HEK293 (cell line): ENCODE measurements around the gene PTGES2.

Experiments used
- CTCF ChIA-PET: fragments of 350-600 bp; formaldehyde crosslinking; extraction: SDS; loops from one replicate; lab custom pipeline; 2021; ENCODE audit warnings: antibody characterized with exemption; lab: Yijun Ruan, JAX
- POLR2A ChIA-PET: fragments of 300-600 bp; formaldehyde crosslinking; extraction: SDS; loops from one replicate; lab custom pipeline; 2020; ENCODE audit warnings: antibody characterized with exemption, inconsistent platforms; lab: Yijun Ruan, JAX
- H3K27ac ChIP-seq: fragments of 200-500 bp; sonication (Bioruptor generic); 2 replicates; pipeline ENCODE4 v1.5.1; 2014; ENCODE audit warnings: low read depth, low read length, control low read depth, inconsistent platforms; ENCODE audit errors: extremely low read depth
- H3K36me3 ChIP-seq, 2 experiments: fragments of 200-500 bp in 1 of 2; sonication (Bioruptor generic) in 1 of 2; 1 replicate in 1 of 2; 2 replicates in 1 of 2; pipeline ENCODE4 v1.5.1; 2014 to 2017; ENCODE audit warnings: inconsistent platforms in 2 of 2, low read length in 2 of 2; ENCODE audit not compliant: control insufficient read depth in 2 of 2, insufficient read depth in 1 of 2
- H3K4me1 ChIP-seq: fragments of 200-500 bp; sonication (Bioruptor generic); 2 replicates; pipeline ENCODE4 v1.5.1; 2014; ENCODE audit warnings: mild to moderate bottlenecking, low read length, inconsistent platforms; ENCODE audit not compliant: control insufficient read depth, insufficient read depth
- H3K4me3 ChIP-seq: 2 replicates; pipeline ENCODE4 v1.5.1; 2011; ENCODE audit warnings: low read depth, mild to moderate bottlenecking, control low read depth, low read length, moderate library complexity
- H3K9me3 ChIP-seq: fragments of 200-500 bp; sonication (Bioruptor generic); 2 replicates; pipeline ENCODE4 v1.5.1; 2014; ENCODE audit warnings: low read depth, low read length, inconsistent platforms; ENCODE audit not compliant: control insufficient read depth, insufficient read depth
- GLIS1 ChIP-seq: fragments of 450-650 bp; formaldehyde crosslinking; IDR thresholded peaks from 2 replicates; pipeline ENCODE4 v1.5.1; 2016; ENCODE audit warnings: missing biosample characterization, missing genetic modification characterization
- INSM2 ChIP-seq: fragments of 450-650 bp; formaldehyde crosslinking; IDR thresholded peaks from 2 replicates; pipeline ENCODE4 v1.5.1; 2016; ENCODE audit warnings: missing biosample characterization, missing genetic modification characterization
- PRDM6 ChIP-seq: fragments of 450-650 bp; formaldehyde crosslinking; IDR thresholded peaks from 2 replicates; pipeline ENCODE4 v1.5.1; 2017; ENCODE audit warnings: missing biosample characterization, missing genetic modification characterization
- SCRT2 ChIP-seq: fragments of 450-650 bp; formaldehyde crosslinking; IDR thresholded peaks from 2 replicates; pipeline ENCODE4 v1.5.1; 2016; ENCODE audit warnings: missing biosample characterization, missing genetic modification characterization
- SP2 ChIP-seq: fragments of 450-650 bp; formaldehyde crosslinking; IDR thresholded peaks from 2 replicates; pipeline ENCODE4 v1.5.1; 2016; ENCODE audit warnings: missing biosample characterization, missing genetic modification characterization
- SP3 ChIP-seq: fragments of 450-650 bp; formaldehyde crosslinking; IDR thresholded peaks from 2 replicates; pipeline ENCODE4 v1.5.1; 2016; ENCODE audit warnings: missing biosample characterization, missing genetic modification characterization
- WT1 ChIP-seq: fragments of 450-650 bp; formaldehyde crosslinking; IDR thresholded peaks from 2 replicates; pipeline ENCODE4 v1.5.1; 2016; ENCODE audit warnings: missing biosample characterization, missing genetic modification characterization
- ZBTB1 ChIP-seq: fragments of 450-650 bp; formaldehyde crosslinking; IDR thresholded peaks from 2 replicates; pipeline ENCODE4 v1.5.1; 2016; ENCODE audit warnings: missing biosample characterization, missing genetic modification characterization
- ZBTB17 ChIP-seq: fragments of 450-650 bp; formaldehyde crosslinking; IDR thresholded peaks from 2 replicates; pipeline ENCODE4 v1.5.1; 2016; ENCODE audit warnings: missing biosample characterization, missing genetic modification characterization
- ZBTB8A ChIP-seq: fragments of 450-650 bp; formaldehyde crosslinking; IDR thresholded peaks from 2 replicates; pipeline ENCODE4 v1.5.1; 2016; ENCODE audit warnings: missing biosample characterization, missing genetic modification characterization
- ZFHX2 ChIP-seq: fragments of 450-650 bp; formaldehyde crosslinking; conservative IDR thresholded peaks from 2 replicates; pipeline ENCODE4 v1.5.1; 2016; ENCODE audit warnings: missing biosample characterization, missing genetic modification characterization
- ZNF341 ChIP-seq: fragments of 450-650 bp; formaldehyde crosslinking; IDR thresholded peaks from 2 replicates; pipeline ENCODE4; 2016; ENCODE audit warnings: low read depth, missing biosample characterization, missing genetic modification characterization
- ZNF394 ChIP-seq: fragments of 450-650 bp; formaldehyde crosslinking; IDR thresholded peaks from 2 replicates; pipeline ENCODE4 v1.5.1; 2016; ENCODE audit warnings: missing biosample characterization, missing genetic modification characterization, mild to moderate bottlenecking, moderate library complexity, borderline replicate concordance
- ZNF501 ChIP-seq: fragments of 450-650 bp; formaldehyde crosslinking; IDR thresholded peaks from 2 replicates; pipeline ENCODE4 v1.5.1; 2016; ENCODE audit warnings: missing biosample characterization, missing genetic modification characterization
- ZNF600 ChIP-seq: fragments of 450-650 bp; formaldehyde crosslinking; IDR thresholded peaks from 2 replicates; pipeline ENCODE4 v1.5.1; 2016; ENCODE audit warnings: missing biosample characterization, missing genetic modification characterization
- TF ChIP-seq, protein P1 (sequence below): fragments of 450-650 bp; formaldehyde crosslinking; IDR thresholded peaks from 2 replicates; pipeline ENCODE4 v1.5.1; 2016; ENCODE audit warnings: missing biosample characterization, missing genetic modification characterization
- TF ChIP-seq, protein P2 (sequence below): fragments of 450-650 bp; formaldehyde crosslinking; optimal IDR thresholded peaks from 2 replicates; pipeline ENCODE3; 2016; ENCODE audit warnings: missing biosample characterization, mild to moderate bottlenecking, missing genetic modification characterization

Gene PTGES2

DNA sequence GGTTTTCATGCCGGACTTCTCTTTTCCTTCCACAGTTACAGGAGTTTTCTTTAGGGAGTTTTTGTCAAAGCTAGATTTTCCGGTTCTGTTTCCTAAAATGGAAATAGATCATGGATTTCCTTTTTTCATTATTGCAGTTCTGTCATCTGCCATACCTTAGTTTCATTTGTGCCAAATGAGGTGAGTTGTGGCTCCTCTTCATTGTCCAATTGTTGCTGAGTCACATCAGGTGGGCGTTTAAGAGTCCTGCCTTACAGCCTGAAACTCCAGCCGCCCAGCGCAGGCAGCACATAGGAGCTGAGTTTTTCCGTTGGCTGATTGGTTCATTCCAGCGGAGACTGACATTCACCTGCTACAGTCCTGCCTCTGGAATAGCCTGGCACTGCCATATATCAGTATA is 45.4 kb downstream of the PTGES2 start:
- Histone ChIP-seq H3K4me1 (no peaks in the 10 kb centered on the region), H3K36me3 (no peaks in the 10 kb centered on the region; a peak in 1 of 3 replicates), H3K27ac (no peak overlapping the region), H3K9me3 (no peaks in the 10 kb centered on the region)
- POLR2A ChIA-PET = no interaction called here
- CTCF ChIA-PET = interaction anchor here (0.6 to 3.0 kb wide), 8 partner anchors 9 to 1565 kb away, joined by 3 to 18 read pairs (median 6); no protein-coding TSS in a partner anchor
- TF ChIP-seq SP2 = peak; percentile 27; the same call in 1 of the 2 replicates
- no peak for TF ChIP-seq INSM2
- TF ChIP-seq ZBTB1 (tag by site-specific recombination) = no peak
- peak; percentile 79 for TF ChIP-seq SCRT2 (tag by site-specific recombination)
- TF ChIP-seq ZFHX2 = peak; percentile 57
- TF ChIP-seq ZBTB17 (tag by site-specific recombination) = peak; percentile 65
- TF ChIP-seq ZNF600 (tag by site-specific recombination) = peak; percentile 58; the same call in 1 of the 2 replicates
- TF ChIP-seq, protein P1, sequence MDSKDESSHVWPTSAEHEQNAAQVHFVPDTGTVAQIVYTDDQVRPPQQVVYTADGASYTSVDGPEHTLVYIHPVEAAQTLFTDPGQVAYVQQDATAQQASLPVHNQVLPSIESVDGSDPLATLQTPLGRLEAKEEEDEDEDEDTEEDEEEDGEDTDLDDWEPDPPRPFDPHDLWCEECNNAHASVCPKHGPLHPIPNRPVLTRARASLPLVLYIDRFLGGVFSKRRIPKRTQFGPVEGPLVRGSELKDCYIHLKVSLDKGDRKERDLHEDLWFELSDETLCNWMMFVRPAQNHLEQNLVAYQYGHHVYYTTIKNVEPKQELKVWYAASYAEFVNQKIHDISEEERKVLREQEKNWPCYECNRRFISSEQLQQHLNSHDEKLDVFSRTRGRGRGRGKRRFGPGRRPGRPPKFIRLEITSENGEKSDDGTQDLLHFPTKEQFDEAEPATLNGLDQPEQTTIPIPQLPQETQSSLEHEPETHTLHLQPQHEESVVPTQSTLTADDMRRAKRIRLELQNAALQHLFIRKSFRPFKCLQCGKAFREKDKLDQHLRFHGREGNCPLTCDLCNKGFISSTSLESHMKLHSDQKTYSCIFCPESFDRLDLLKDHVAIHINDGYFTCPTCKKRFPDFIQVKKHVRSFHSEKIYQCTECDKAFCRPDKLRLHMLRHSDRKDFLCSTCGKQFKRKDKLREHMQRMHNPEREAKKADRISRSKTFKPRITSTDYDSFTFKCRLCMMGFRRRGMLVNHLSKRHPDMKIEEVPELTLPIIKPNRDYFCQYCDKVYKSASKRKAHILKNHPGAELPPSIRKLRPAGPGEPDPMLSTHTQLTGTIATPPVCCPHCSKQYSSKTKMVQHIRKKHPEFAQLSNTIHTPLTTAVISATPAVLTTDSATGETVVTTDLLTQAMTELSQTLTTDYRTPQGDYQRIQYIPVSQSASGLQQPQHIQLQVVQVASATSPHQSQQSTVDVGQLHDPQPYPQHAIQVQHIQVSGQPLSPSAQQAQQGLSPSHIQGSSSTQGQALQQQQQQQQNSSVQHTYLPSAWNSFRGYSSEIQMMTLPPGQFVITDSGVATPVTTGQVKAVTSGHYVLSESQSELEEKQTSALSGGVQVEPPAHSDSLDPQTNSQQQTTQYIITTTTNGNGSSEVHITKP (tag by site-specific recombination) = peak; percentile 60
- TF ChIP-seq ZNF394 (tag by site-specific recombination) = no peak
- TF ChIP-seq, protein P2, sequence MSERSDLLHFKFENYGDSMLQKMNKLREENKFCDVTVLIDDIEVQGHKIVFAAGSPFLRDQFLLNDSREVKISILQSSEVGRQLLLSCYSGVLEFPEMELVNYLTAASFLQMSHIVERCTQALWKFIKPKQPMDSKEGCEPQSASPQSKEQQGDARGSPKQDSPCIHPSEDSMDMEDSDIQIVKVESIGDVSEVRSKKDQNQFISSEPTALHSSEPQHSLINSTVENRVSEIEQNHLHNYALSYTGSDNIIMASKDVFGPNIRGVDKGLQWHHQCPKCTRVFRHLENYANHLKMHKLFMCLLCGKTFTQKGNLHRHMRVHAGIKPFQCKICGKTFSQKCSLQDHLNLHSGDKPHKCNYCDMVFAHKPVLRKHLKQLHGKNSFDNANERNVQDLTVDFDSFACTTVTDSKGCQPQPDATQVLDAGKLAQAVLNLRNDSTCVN (tag by site-specific recombination) = no peak
- TF ChIP-seq ZBTB8A (tag by site-specific recombination) = peak; percentile 54
- TF ChIP-seq, all 188 proteins: peak for 7
- no peak overlapping the region for H3K4me3 ChIP-seq

GRCh38 chr9:128081056-128081455 is 46.5 kb downstream of the PTGES2 start:
- Histone ChIP-seq H3K9me3 (no peaks in the 10 kb centered on the region), H3K36me3 (no peaks in the 10 kb centered on the region; a peak in 1 of 3 replicates), H3K4me3 (no peak overlapping the region), H3K27ac (no peak overlapping the region), H3K4me1 (no peaks in the 10 kb centered on the region)
- POLR2A ChIA-PET = interaction anchor here (1.1 kb wide), 1 partner anchor 14 kb away, joined by 3 read pairs; the partner anchor contains the start of gene NAIF1
- CTCF ChIA-PET = interaction anchor here (0.6 to 3.0 kb wide), 5 partner anchors 9 to 137 kb away, joined by 3 to 16 read pairs (median 11); no protein-coding TSS in a partner anchor
- TF ChIP-seq WT1 (tag by site-specific recombination) (peak; percentile 74), GLIS1 (peak; percentile 67), PRDM6 (tag by site-specific recombination) (peak; percentile 18; the same call in 1 of the 2 replicates), ZNF341 (0 out of 2 replicates have a peak, but pooled peaks have one; percentile 11), ZNF501 (no peak), SP3 (tag by site-specific recombination) (no peak)
